ENCODE measurements around the gene COX7A1.

- no peak for TF ChIP-seq POLR2A (IDR thresholded peaks at IDR 0.05)
- TF ChIP-seq CTCF (IDR thresholded peaks at IDR 0.05), result no peak
Measured at GRCh38 chr19:36110487-36111199, 41.6 kb downstream of the COX7A1 start, which contains the start of gene OVOL3.
